Tibial artery (tissue), 4 donors: ENCODE results near the gene CTU2.

Experiments
- DNase-seq, 2 donors: peaks; one replicate each; pipeline ENCODE4 v3.0.0-alpha.2; 2019
- H3K27ac ChIP-seq, 2 donors: fragments of 200-600 bp; sonication (generic) in 1 of 2; 1 replicate in 1 of 2; 2 replicates in 1 of 2; pipeline ENCODE4 v1.5.1; 2018 to 2019; ENCODE audit warnings: mild to moderate bottlenecking in 1 of 2
- H3K27me3 ChIP-seq, 2 donors: fragments of 200-600 bp; sonication (generic) in 1 of 2; one replicate each; pipeline versions ENCODE4 v1.5.1 to v1.6.0; 2016 to 2019
- H3K36me3 ChIP-seq, 3 donors: fragments of 200-600 bp; sonication (generic) in 2 of 3; one replicate each; pipeline ENCODE4 v1.5.1; 2016 to 2019; ENCODE audit warnings: mild to moderate bottlenecking in 2 of 3
- H3K4me1 ChIP-seq, 4 donors: fragments of 200-600 bp; sonication (generic) in 2 of 4; 1 replicate in 3 of 4; 2 replicates in 1 of 4; pipeline ENCODE4 v1.5.1; 2016 to 2019
- H3K4me3 ChIP-seq, 2 donors: fragments of 200-600 bp; sonication (generic) in 1 of 2; 1 replicate in 1 of 2; 2 replicates in 1 of 2; pipeline ENCODE4 v1.5.1; 2018 to 2019; ENCODE audit warnings: mild to moderate bottlenecking in 2 of 2
- H3K9me3 ChIP-seq, 3 donors: fragments of 200-600 bp; sonication (generic) in 1 of 3; one replicate each; pipeline ENCODE4 v1.5.1; 2016 to 2019
- CTCF ChIP-seq, 2 experiments: fragments of 200-600 bp in 1 of 2; fragments of 450-650 bp in 1 of 2; IDR thresholded peaks; one replicate each; pipeline ENCODE4 v1.5.1; 2017 to 2019; ENCODE audit warnings: antibody characterized with exemption in 2 of 2, mild to moderate bottlenecking in 1 of 2, moderate library complexity in 1 of 2
- intact Hi-C: fragments of 100-400 bp; cut with DNase I; formaldehyde crosslinking; loops from one replicate; pipeline ENCODE4 v1.15.0; 2023; ENCODE audit warnings: low total_unique reads

CTU2 gene

GRCh38 chr16:88703486-88704309 is 2.6 kb upstream of the CTU2 start:
- intact Hi-C loops = no loop called here
- peak overlapping the region in 1 of 2 donors; percentile 16 for H3K27ac ChIP-seq
- peaks cover 0 to 52% (median 35%) of the 10 kb centered on the region in 4 donors for H3K4me1 ChIP-seq
- H3K27me3 ChIP-seq = no peaks in the 10 kb centered on the region
- TF ChIP-seq CTCF (IDR thresholded peaks at IDR 0.05) = no peak
- no peaks in the 10 kb centered on the region for H3K9me3 ChIP-seq
- peak overlapping the region in 1 of 2 donors; percentile 8 for H3K4me3 ChIP-seq
- peaks cover 7 to 45% (median 9%) of the 10 kb centered on the region in 3 donors for H3K36me3 ChIP-seq
- no peak for DNase-seq

- Histone ChIP-seq H3K9me3 (no peaks in the 10 kb centered on the region), H3K36me3 (peaks cover 0 to 36% (median 0%) of the 10 kb centered on the region in 3 donors), H3K27ac (peak overlapping the region; percentile 85 to 87), H3K4me1 (peaks cover 0 to 52% (median 35%) of the 10 kb centered on the region in 4 donors), H3K27me3 (no peaks in the 10 kb centered on the region), H3K4me3 (peak overlapping the region; percentile 98 to 100)
- no peak for TF ChIP-seq CTCF (IDR thresholded peaks at IDR 0.05)
- intact Hi-C loops = no loop called here
- DNase-seq = peak in 1 of 2 donors; percentile 48
Observed at GRCh38 chr16:88705076-88705684, 1.1 kb upstream of the CTU2 start.

DNA sequence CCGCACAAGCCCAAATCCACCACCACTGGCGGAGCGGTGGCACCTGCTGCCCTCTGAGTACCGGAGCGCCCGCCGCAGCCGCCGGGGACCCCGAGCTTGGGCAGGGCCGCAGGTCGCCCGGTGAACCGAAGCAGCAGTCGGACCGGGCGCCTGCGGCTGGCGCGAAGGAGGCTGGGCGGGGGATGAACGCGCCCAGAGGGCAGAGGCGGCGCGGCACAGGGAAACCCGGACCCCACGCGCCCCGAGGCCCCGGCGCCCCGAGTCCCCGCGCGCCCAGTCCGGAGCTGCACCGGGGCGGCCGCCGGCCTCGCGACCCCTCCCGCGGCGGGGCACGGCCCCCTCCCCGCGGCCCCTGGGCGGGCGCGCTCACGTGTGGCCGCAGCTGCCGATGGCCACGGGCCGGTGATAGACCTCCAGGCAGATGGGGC is 488 bp upstream of the CTU2 start:
- Histone ChIP-seq H3K36me3 (peaks cover 0 to 30% (median 0%) of the 10 kb centered on the region in 3 donors), H3K9me3 (no peaks in the 10 kb centered on the region), H3K27ac (peak overlapping the region; percentile 85 to 87), H3K4me3 (peak overlapping the region; percentile 98 to 100), H3K27me3 (no peaks in the 10 kb centered on the region), H3K4me1 (peaks cover 0 to 52% (median 35%) of the 10 kb centered on the region in 4 donors)
- TF ChIP-seq CTCF (IDR thresholded peaks at IDR 0.05) = no peak
- intact Hi-C loops = no loop called here
- DNase-seq = no peak

- DNase-seq = no peak
- TF ChIP-seq CTCF (IDR thresholded peaks at IDR 0.05) = no peak
- H3K27ac ChIP-seq = peak overlapping the region; percentile 85 to 87
- H3K27me3 ChIP-seq = no peaks in the 10 kb centered on the region
- H3K9me3 ChIP-seq = no peaks in the 10 kb centered on the region
- intact Hi-C loops = no loop called here
- peaks cover 0 to 25% (median 0%) of the 10 kb centered on the region in 3 donors for H3K36me3 ChIP-seq
- H3K4me1 ChIP-seq = peaks cover 0 to 44% (median 34%) of the 10 kb centered on the region in 4 donors
- H3K4me3 ChIP-seq = peak overlapping the region; percentile 98 to 100
Observed at GRCh38 chr16:88706965-88707826, 893 bp downstream of the CTU2 start.

DNA sequence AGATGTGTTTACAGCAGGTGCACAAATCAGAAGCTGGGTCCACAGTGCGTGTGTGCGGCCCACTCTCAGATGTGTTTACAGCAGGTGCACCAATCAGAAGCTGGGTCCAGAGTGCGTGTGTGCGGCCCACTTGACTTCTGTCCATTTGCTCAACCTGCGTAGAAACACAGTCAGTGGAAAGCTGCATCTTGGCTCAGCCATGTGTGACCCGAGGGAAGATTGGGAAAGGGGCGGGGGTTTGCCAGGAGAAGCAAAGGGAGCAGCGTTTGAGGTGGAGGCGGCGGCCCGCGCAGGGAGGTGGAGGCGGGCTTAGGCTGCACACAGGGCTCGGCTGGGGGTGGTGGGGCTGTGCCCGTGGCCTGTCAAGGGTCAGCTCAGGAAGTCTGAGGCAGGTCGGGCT is 4.3 kb downstream of the CTU2 start:
- intact Hi-C loops = no loop called here
- TF ChIP-seq CTCF (IDR thresholded peaks at IDR 0.05) = no peak
- Histone ChIP-seq H3K4me3 (no peak overlapping the region), H3K27ac (no peak overlapping the region), H3K36me3 (peaks cover 19 to 37% (median 24%) of the 10 kb centered on the region in 3 donors), H3K9me3 (no peaks in the 10 kb centered on the region), H3K4me1 (peaks cover 0 to 22% (median 16%) of the 10 kb centered on the region in 4 donors), H3K27me3 (no peaks in the 10 kb centered on the region)
- no peak for DNase-seq
